Myometrial cell (primary cell): ENCODE measurements around the gene CLEC3B. TPM values are rescaled to one million over a fixed set of nuclear protein-coding genes. Genes with fewer than 3 reads are reported as not detected.

Experiments used
- total RNA-seq: library from RNA; depleted of rRNA; stranded (reverse); fragments of >200 nt; gene quantifications from 2 replicates; pipeline ENCODE4 v1.2.3, GENCODE V29; 2015

CLEC3B gene
- total RNA-seq, result 2.3 and 7.2 TPM in 2 replicates

GRCh38 chr3:45026038-45026437, at the start of gene CLEC3B:
Gene CLEC3B (plus strand): TSS chr3:45026303. CDS start chr3:45026363, 60 bp downstream.

Other genes starting within 250 kb of the CLEC3B start
- gene TMEM42, start 164.4 kb upstream of the CLEC3B start, total RNA-seq, result 19.6 and 34.6 TPM in 2 replicates
- under 0.01 TPM in 1 of 2 replicates, not detected in the other for gene TGM4, start 151.7 kb upstream of the CLEC3B start, total RNA-seq
- gene ZDHHC3, start 50.1 kb upstream of the CLEC3B start, total RNA-seq, result 51.7 and 53.3 TPM in 2 replicates
- 59.1 and 80.1 TPM in 2 replicates for gene EXOSC7, start 50.1 kb upstream of the CLEC3B start, total RNA-seq
- 7.2 and 8.3 TPM in 2 replicates for gene CDCP1, start 120.1 kb downstream of the CLEC3B start, total RNA-seq
- 83.0 and 89.3 TPM in 2 replicates for gene TMEM158, start 200.0 kb downstream of the CLEC3B start, total RNA-seq